HepG2 (cell line): ENCODE data around the gene VPS54. TPM values are rescaled to one million over a fixed set of nuclear protein-coding genes. Genes with fewer than 3 reads are reported as not detected.

Experiments
- ASH2L ChIP-seq: fragments of 300-600, 200-600 bp; sonication (generic); IDR thresholded peaks from 2 replicates; pipeline ENCODE4 v1.7.0; 2017; ENCODE audit warnings: low read depth, mild to moderate bottlenecking, moderate library complexity, mixed read lengths, low read length; ENCODE audit not compliant: insufficient read length
- BORCS8-MEF2B ChIP-seq: sonication (generic); formaldehyde crosslinking; IDR thresholded peaks from 2 replicates; pipeline ENCODE4 v1.8.0; 2022; ENCODE audit warnings: mild to moderate bottlenecking, missing genetic modification reagents
- DPF2 ChIP-seq: sonication (generic); formaldehyde crosslinking; IDR thresholded peaks from 2 replicates; pipeline ENCODE4 v1.4.0; 2020; ENCODE audit warnings: mild to moderate bottlenecking, low read depth, missing genetic modification reagents, borderline replicate concordance
- ELK4 ChIP-seq: sonication (generic); formaldehyde crosslinking; IDR thresholded peaks from 2 replicates; pipeline ENCODE4 v1.9.0; 2021; ENCODE audit warnings: missing genetic modification reagents, borderline replicate concordance
- HCFC1 ChIP-seq: fragments of 150-350 bp; IDR thresholded peaks from 2 replicates; pipeline ENCODE4 v1.6.1; 2014; ENCODE audit warnings: low read depth, low read length
- HDAC1 ChIP-seq: sonication (generic); formaldehyde crosslinking; IDR thresholded peaks from 2 replicates; pipeline ENCODE4 v1.5.1; 2020; ENCODE audit warnings: mild to moderate bottlenecking, missing genetic modification reagents
- HNRNPLL ChIP-seq: fragments of 200-400 bp; formaldehyde crosslinking; IDR thresholded peaks from 2 replicates; pipeline ENCODE4 v1.6.1; 2017; ENCODE audit warnings: mild to moderate bottlenecking, low read depth, low read length; ENCODE audit not compliant: poor library complexity, severe bottlenecking
- NKX3-1 ChIP-seq: sonication (generic); formaldehyde crosslinking; IDR thresholded peaks from 2 replicates; pipeline ENCODE4 v1.5.0; 2020; ENCODE audit warnings: missing genetic modification reagents
- POLR2A ChIP-seq, 2 experiments: IDR thresholded peaks; 2 replicates each; pipeline ENCODE4 v1.6.1; 2011; ENCODE audit warnings: low read depth in 2 of 2, low read length in 2 of 2, mild to moderate bottlenecking in 1 of 2, moderate library complexity in 1 of 2; ENCODE audit not compliant: insufficient read depth in 1 of 2
- RARG ChIP-seq: sonication (generic); formaldehyde crosslinking; IDR thresholded peaks from 2 replicates; pipeline ENCODE4 v1.4.0; 2020; ENCODE audit warnings: low read depth, mild to moderate bottlenecking, missing genetic modification reagents
- ZMYM3 ChIP-seq: sonication (generic); formaldehyde crosslinking; IDR thresholded peaks from 2 replicates; pipeline ENCODE4 v1.5.1; 2020; ENCODE audit warnings: mild to moderate bottlenecking, missing genetic modification reagents
- ZNF446 ChIP-seq: sonication (generic); formaldehyde crosslinking; IDR thresholded peaks from 2 replicates; pipeline ENCODE4 v1.5.0; 2020; ENCODE audit warnings: mild to moderate bottlenecking, missing genetic modification reagents
- ZNF646 ChIP-seq: sonication (generic); formaldehyde crosslinking; IDR thresholded peaks from 2 replicates; pipeline ENCODE4 v1.9.0; 2021; ENCODE audit warnings: mild to moderate bottlenecking, missing genetic modification reagents
- ZNF709 ChIP-seq: sonication (generic); formaldehyde crosslinking; IDR thresholded peaks from 2 replicates; pipeline ENCODE4 v1.5.0; 2020; ENCODE audit warnings: mild to moderate bottlenecking, missing genetic modification reagents
- ZNF776 ChIP-seq: sonication (generic); formaldehyde crosslinking; IDR thresholded peaks from 2 replicates; pipeline ENCODE4 v1.4.0; 2020; ENCODE audit warnings: mild to moderate bottlenecking, missing genetic modification reagents
- polyA plus RNA-seq, 8 experiments: library from polyadenylated mRNA; depleted of rRNA in 3 of 8; stranded (reverse) in 7 of 8; unstranded in 1 of 8; fragments of >200 nt; fragmentation: Illumina TruSeq in 4 of 8; extraction: Trizol in 4 of 8; gene quantifications; 2 replicates each; pipeline versions ENCODE4 v1.2.1 to v1.2.3, GENCODE V29; 2011 to 2016; ENCODE audit warnings: low read depth in 4 of 8, missing spikeins in 1 of 8, mixed read lengths in 1 of 8; ENCODE audit not compliant: insufficient read depth in 1 of 8
- total RNA-seq, 5 experiments: library from RNA; depleted of rRNA; stranded (reverse); fragments of >200 nt; fragmentation: Illumina TruSeq; extraction: Trizol; gene quantifications; 2 replicates each; pipeline ENCODE4 v1.2.3, GENCODE V29; 2016; ENCODE audit warnings: low read depth in 1 of 5
- TF ChIP-seq, protein P1 (sequence below): IDR thresholded peaks from 2 replicates; pipeline ENCODE4 v1.6.1; 2016
- TF ChIP-seq, protein P2 (sequence below), 2 experiments: fragments of 450-650 bp in 1 of 2; sonication (generic) in 1 of 2; formaldehyde crosslinking; IDR thresholded peaks; 2 replicates each; pipeline versions ENCODE4 v1.5.0 to v1.8.0; 2020 to 2022; ENCODE audit warnings: mild to moderate bottlenecking in 1 of 2, missing genetic modification reagents in 1 of 2
- TF ChIP-seq, protein P3 (sequence below): IDR thresholded peaks from 2 replicates; pipeline ENCODE4 v1.6.1; 2012; ENCODE audit warnings: inconsistent platforms

The VPS54 gene
- total and polyA plus RNA-seq, 2 of the 13 experiments (the other 11 are each of a cell fraction or from before 2014, with no cell fraction given) = 64.7 to 77.5 TPM

DNA sequence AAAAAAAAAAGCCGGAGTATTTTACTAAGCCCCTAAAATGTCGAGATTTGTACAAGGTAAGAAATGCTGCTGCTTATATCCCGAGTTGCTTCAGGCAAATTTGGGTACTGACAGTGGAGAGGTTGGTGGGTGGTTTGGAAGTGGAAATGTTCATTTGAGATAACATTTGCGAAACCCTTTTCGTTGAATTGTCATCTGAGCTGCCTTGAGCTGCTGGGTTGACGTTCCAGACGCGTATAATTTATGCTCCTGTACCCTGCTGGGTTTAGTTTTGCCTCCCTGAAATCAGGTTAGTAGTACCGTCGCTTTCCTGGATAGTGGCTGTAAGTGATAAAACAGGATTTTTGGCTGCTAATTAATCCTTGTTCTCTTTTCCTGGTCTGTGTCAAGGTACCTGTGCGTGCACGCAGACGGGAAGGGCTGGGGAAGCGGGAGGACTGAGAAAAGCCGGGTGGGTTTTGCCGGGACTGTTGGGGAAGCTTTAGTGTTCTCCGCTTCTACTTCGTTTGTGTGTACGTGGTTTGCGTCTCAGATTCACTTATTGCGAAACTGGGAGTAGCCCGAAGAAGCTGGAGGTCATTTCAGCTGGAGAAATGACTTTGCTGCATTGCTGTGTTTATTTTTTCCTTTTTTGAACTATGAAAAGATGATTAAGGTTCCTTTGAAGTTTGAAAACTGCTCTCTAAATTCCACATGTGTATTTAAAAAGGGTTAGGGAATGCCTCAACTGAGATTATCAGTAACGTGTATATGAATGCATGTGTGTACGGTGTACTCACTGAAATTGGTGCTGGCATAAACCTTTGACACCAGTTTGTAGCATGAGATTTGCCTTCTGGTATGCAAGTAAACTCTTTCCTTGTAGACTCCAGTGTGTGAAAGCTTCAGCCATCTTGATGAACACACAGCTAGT lies 176.8 kb downstream of the VPS54 start (continued):
- TF ChIP-seq, protein P1, sequence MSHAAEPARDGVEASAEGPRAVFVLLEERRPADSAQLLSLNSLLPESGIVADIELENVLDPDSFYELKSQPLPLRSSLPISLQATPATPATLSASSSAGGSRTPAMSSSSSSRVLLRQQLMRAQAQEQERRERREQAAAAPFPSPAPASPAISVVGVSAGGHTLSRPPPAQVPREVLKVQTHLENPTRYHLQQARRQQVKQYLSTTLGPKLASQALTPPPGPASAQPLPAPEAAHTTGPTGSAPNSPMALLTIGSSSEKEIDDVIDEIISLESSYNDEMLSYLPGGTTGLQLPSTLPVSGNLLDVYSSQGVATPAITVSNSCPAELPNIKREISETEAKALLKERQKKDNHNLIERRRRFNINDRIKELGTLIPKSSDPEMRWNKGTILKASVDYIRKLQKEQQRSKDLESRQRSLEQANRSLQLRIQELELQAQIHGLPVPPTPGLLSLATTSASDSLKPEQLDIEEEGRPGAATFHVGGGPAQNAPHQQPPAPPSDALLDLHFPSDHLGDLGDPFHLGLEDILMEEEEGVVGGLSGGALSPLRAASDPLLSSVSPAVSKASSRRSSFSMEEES (CRISPR knock-in tag) = no peak
- TF ChIP-seq DPF2 (0 out of 2 replicates have a peak, but pooled peaks have one; percentile 42), NKX3-1 (CRISPR knock-in tag) (no peak), HCFC1 (no peak), ASH2L (no peak), ELK4 (CRISPR knock-in tag) (no peak), POLR2A (IDR thresholded peaks at IDR 0.05; ENCODE audit: insufficient read depth in 1 of 2, low read depth in 2 of 2, low read length in 2 of 2) (peak in 1 of 2 experiments; percentile 57), HDAC1 (CRISPR knock-in tag) (peak; percentile 68), ZMYM3 (CRISPR knock-in tag) (no peak), BORCS8-MEF2B (CRISPR knock-in tag) (0 out of 2 replicates have a peak, but pooled peaks have one; percentile 49), ZNF776 (no peak), RARG (CRISPR knock-in tag) (no peak), ZNF446 (0 out of 2 replicates have a peak, but pooled peaks have one; percentile 72), HNRNPLL (peak; percentile 49), ZNF646 (CRISPR knock-in tag) (peak; percentile 80), ZNF709 (CRISPR knock-in tag) (peak; percentile 70; the same call in 1 of the 2 replicates)
- TF ChIP-seq, protein P2, sequence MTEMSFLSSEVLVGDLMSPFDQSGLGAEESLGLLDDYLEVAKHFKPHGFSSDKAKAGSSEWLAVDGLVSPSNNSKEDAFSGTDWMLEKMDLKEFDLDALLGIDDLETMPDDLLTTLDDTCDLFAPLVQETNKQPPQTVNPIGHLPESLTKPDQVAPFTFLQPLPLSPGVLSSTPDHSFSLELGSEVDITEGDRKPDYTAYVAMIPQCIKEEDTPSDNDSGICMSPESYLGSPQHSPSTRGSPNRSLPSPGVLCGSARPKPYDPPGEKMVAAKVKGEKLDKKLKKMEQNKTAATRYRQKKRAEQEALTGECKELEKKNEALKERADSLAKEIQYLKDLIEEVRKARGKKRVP (CRISPR knock-in tag; IDR thresholded peaks at IDR 0.05) = peak in 1 of 2 experiments; percentile 71; a peak in 1 of 4 replicates
- TF ChIP-seq, protein P3, sequence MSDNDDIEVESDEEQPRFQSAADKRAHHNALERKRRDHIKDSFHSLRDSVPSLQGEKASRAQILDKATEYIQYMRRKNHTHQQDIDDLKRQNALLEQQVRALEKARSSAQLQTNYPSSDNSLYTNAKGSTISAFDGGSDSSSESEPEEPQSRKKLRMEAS = peak; percentile 26; the same call in 1 of the 2 replicates
